Activated naive CD8-positive, alpha-beta T cell treated with anti-CD3 and anti-CD28 coated beads for 36 hours (primary cell): ENCODE results near the gene TOPAZ1. TPM values are rescaled to one million over a fixed set of nuclear protein-coding genes. Genes with fewer than 3 reads are reported as not detected.
A peak's percentile ranks its signal among the peaks of the same experiment; 100 is the strongest.

Source experiments
- DNase-seq: peaks from one replicate; pipeline ENCODE4 v3.0.0; 2021
- H3K27ac Mint-ChIP-seq: one replicate; pipeline ENCODE4 v1.8.0; 2022; ENCODE audit warnings: mild to moderate bottlenecking, moderate library complexity, mixed read lengths
- H3K27me3 Mint-ChIP-seq: one replicate; pipeline ENCODE4 v1.8.0; 2022; ENCODE audit warnings: mild to moderate bottlenecking, mixed read lengths
- H3K36me3 Mint-ChIP-seq: one replicate; pipeline ENCODE4 v1.8.0; 2021; ENCODE audit warnings: mild to moderate bottlenecking, mixed read lengths
- H3K4me1 Mint-ChIP-seq: one replicate; pipeline ENCODE4 v1.8.0; 2021; ENCODE audit warnings: mixed read lengths
- H3K4me3 Mint-ChIP-seq: one replicate; pipeline ENCODE4 v1.8.0; 2022; ENCODE audit warnings: mild to moderate bottlenecking, moderate library complexity, mixed read lengths
- H3K9me3 Mint-ChIP-seq: one replicate; pipeline ENCODE4 v1.8.0; 2022; ENCODE audit warnings: mixed read lengths
- total RNA-seq, 2 experiments: library from RNA; stranded (reverse); gene quantifications; one replicate each; pipeline ENCODE4 v1.2.3, GENCODE V29; 2021

TOPAZ1 gene
- total RNA-seq, 2 experiments from 2014 or later: not detected

- H3K9me3 Mint-ChIP-seq: no peaks in the 10 kb centered on the region
- H3K27ac Mint-ChIP-seq: no peak overlapping the region
- H3K36me3 Mint-ChIP-seq: no peaks in the 10 kb centered on the region
- peaks cover 15% of the 10 kb centered on the region for H3K4me1 Mint-ChIP-seq
- peak; percentile 46 for DNase-seq
- no peak overlapping the region for H3K4me3 Mint-ChIP-seq
- peaks cover 16% of the 10 kb centered on the region for H3K27me3 Mint-ChIP-seq
Observed at GRCh38 chr3:44235604-44236484, 5.8 kb upstream of the TOPAZ1 start.

GRCh38 chr3:44236485-44236908 lies 5.2 kb upstream of the TOPAZ1 start:
- DNase-seq: no peak
- no peaks in the 10 kb centered on the region for H3K9me3 Mint-ChIP-seq
- no peaks in the 10 kb centered on the region for H3K36me3 Mint-ChIP-seq
- H3K27me3 Mint-ChIP-seq: peaks cover 16% of the 10 kb centered on the region
- H3K27ac Mint-ChIP-seq: no peak overlapping the region
- H3K4me1 Mint-ChIP-seq: peaks cover 15% of the 10 kb centered on the region
- no peak overlapping the region for H3K4me3 Mint-ChIP-seq

- DNase-seq: no peak
- Mint-ChIP-seq H3K36me3 (no peaks in the 10 kb centered on the region), H3K9me3 (no peaks in the 10 kb centered on the region), H3K27me3 (peaks cover 16% of the 10 kb centered on the region), H3K4me3 (no peak overlapping the region), H3K27ac (no peak overlapping the region), H3K4me1 (peaks cover 15% of the 10 kb centered on the region)
Observed at GRCh38 chr3:44237161-44237560, 4.5 kb upstream of the TOPAZ1 start.

- no peak for DNase-seq
- Mint-ChIP-seq H3K27me3 (peaks cover 16% of the 10 kb centered on the region), H3K36me3 (no peaks in the 10 kb centered on the region), H3K9me3 (no peaks in the 10 kb centered on the region), H3K4me1 (peaks cover 11% of the 10 kb centered on the region), H3K27ac (no peak overlapping the region), H3K4me3 (no peak overlapping the region)
Observed at GRCh38 chr3:44237665-44238064, 4.0 kb upstream of the TOPAZ1 start.

GRCh38 chr3:44238889-44239288 lies 2.8 kb upstream of the TOPAZ1 start:
- Mint-ChIP-seq H3K27ac (no peak overlapping the region), H3K27me3 (peaks cover 20% of the 10 kb centered on the region), H3K4me3 (no peak overlapping the region), H3K36me3 (no peaks in the 10 kb centered on the region), H3K4me1 (peaks cover 10% of the 10 kb centered on the region), H3K9me3 (no peaks in the 10 kb centered on the region)
- DNase-seq: no peak

- DNase-seq: no peak
- Mint-ChIP-seq H3K36me3 (no peaks in the 10 kb centered on the region), H3K9me3 (no peaks in the 10 kb centered on the region), H3K27me3 (peaks cover 30% of the 10 kb centered on the region), H3K27ac (no peak overlapping the region), H3K4me1 (peaks cover 10% of the 10 kb centered on the region), H3K4me3 (no peak overlapping the region)
Observed at GRCh38 chr3:44240061-44240460, 1.6 kb upstream of the TOPAZ1 start.

- Mint-ChIP-seq H3K27me3 (peaks cover 26% of the 10 kb centered on the region), H3K4me3 (no peak overlapping the region), H3K27ac (no peak overlapping the region), H3K4me1 (peaks cover 3% of the 10 kb centered on the region), H3K36me3 (no peaks in the 10 kb centered on the region), H3K9me3 (peaks cover 4% of the 10 kb centered on the region)
- DNase-seq: no peak
Observed at GRCh38 chr3:44242721-44243120, 1.0 kb downstream of the TOPAZ1 start.

- Mint-ChIP-seq H3K27me3 (peaks cover 33% of the 10 kb centered on the region), H3K4me3 (no peak overlapping the region), H3K9me3 (peaks cover 15% of the 10 kb centered on the region), H3K36me3 (peaks cover 5% of the 10 kb centered on the region), H3K27ac (no peak overlapping the region), H3K4me1 (no peaks in the 10 kb centered on the region)
- DNase-seq: no peak
Observed at GRCh38 chr3:44248152-44248551, 6.5 kb downstream of the TOPAZ1 start.

- DNase-seq: no peak
- H3K4me1 Mint-ChIP-seq: no peaks in the 10 kb centered on the region
- peaks cover 10% of the 10 kb centered on the region for H3K27me3 Mint-ChIP-seq
- H3K9me3 Mint-ChIP-seq: peaks cover 13% of the 10 kb centered on the region
- no peak overlapping the region for H3K4me3 Mint-ChIP-seq
- no peak overlapping the region for H3K27ac Mint-ChIP-seq
- peaks cover 5% of the 10 kb centered on the region for H3K36me3 Mint-ChIP-seq
Observed at GRCh38 chr3:44252332-44252959, 10.8 kb downstream of the TOPAZ1 start.

GRCh38 chr3:44259404-44259803 lies 17.7 kb downstream of the TOPAZ1 start:
- no peaks in the 10 kb centered on the region for H3K9me3 Mint-ChIP-seq
- H3K27ac Mint-ChIP-seq: no peak overlapping the region
- no peak overlapping the region for H3K4me3 Mint-ChIP-seq
- no peaks in the 10 kb centered on the region for H3K36me3 Mint-ChIP-seq
- H3K4me1 Mint-ChIP-seq: no peaks in the 10 kb centered on the region
- H3K27me3 Mint-ChIP-seq: peaks cover 13% of the 10 kb centered on the region
- no peak for DNase-seq

GRCh38 chr3:44264146-44264545 lies 22.5 kb downstream of the TOPAZ1 start:
- Mint-ChIP-seq H3K36me3 (no peaks in the 10 kb centered on the region), H3K9me3 (no peaks in the 10 kb centered on the region), H3K27me3 (peaks cover 17% of the 10 kb centered on the region), H3K27ac (no peak overlapping the region), H3K4me1 (peaks cover 6% of the 10 kb centered on the region), H3K4me3 (no peak overlapping the region)
- DNase-seq: no peak

- H3K4me1 Mint-ChIP-seq: peaks cover 6% of the 10 kb centered on the region
- H3K4me3 Mint-ChIP-seq: no peak overlapping the region
- H3K27ac Mint-ChIP-seq: no peak overlapping the region
Observed at GRCh38 chr3:44265815-44266214, 24.1 kb downstream of the TOPAZ1 start.

GRCh38 chr3:44272191-44272590 lies 30.5 kb downstream of the TOPAZ1 start:
- peaks cover 6% of the 10 kb centered on the region for H3K9me3 Mint-ChIP-seq
- no peak overlapping the region for H3K4me3 Mint-ChIP-seq
- no peak for DNase-seq
- H3K27me3 Mint-ChIP-seq: peaks cover 8% of the 10 kb centered on the region
- H3K27ac Mint-ChIP-seq: no peak overlapping the region
- no peaks in the 10 kb centered on the region for H3K36me3 Mint-ChIP-seq
- no peaks in the 10 kb centered on the region for H3K4me1 Mint-ChIP-seq

More at GRCh38 chr3:44265815-44266214, 24.1 kb downstream of the TOPAZ1 start:
- H3K36me3 Mint-ChIP-seq: no peaks in the 10 kb centered on the region
- H3K27me3 Mint-ChIP-seq: peaks cover 22% of the 10 kb centered on the region
- no peak for DNase-seq
- H3K9me3 Mint-ChIP-seq: no peaks in the 10 kb centered on the region

GRCh38 chr3:44277925-44278324 lies 36.2 kb downstream of the TOPAZ1 start:
- no peak for DNase-seq
- Mint-ChIP-seq H3K4me3 (no peak overlapping the region), H3K36me3 (no peaks in the 10 kb centered on the region), H3K4me1 (no peaks in the 10 kb centered on the region), H3K9me3 (peaks cover 6% of the 10 kb centered on the region), H3K27me3 (peaks cover 14% of the 10 kb centered on the region), H3K27ac (no peak overlapping the region)

- DNase-seq: no peak
- no peak overlapping the region for H3K27ac Mint-ChIP-seq
- peaks cover 6% of the 10 kb centered on the region for H3K9me3 Mint-ChIP-seq
- no peak overlapping the region for H3K4me3 Mint-ChIP-seq
- H3K27me3 Mint-ChIP-seq: peaks cover 16% of the 10 kb centered on the region
- H3K4me1 Mint-ChIP-seq: no peaks in the 10 kb centered on the region
- H3K36me3 Mint-ChIP-seq: no peaks in the 10 kb centered on the region
Observed at GRCh38 chr3:44280077-44280476, 38.4 kb downstream of the TOPAZ1 start.

- no peak for DNase-seq
- H3K27ac Mint-ChIP-seq: no peak overlapping the region
- H3K36me3 Mint-ChIP-seq: no peaks in the 10 kb centered on the region
- peaks cover 16% of the 10 kb centered on the region for H3K27me3 Mint-ChIP-seq
- H3K4me3 Mint-ChIP-seq: no peak overlapping the region
- peaks cover 6% of the 10 kb centered on the region for H3K9me3 Mint-ChIP-seq
- no peaks in the 10 kb centered on the region for H3K4me1 Mint-ChIP-seq
Observed at GRCh38 chr3:44280631-44281030, 38.9 kb downstream of the TOPAZ1 start.
